22Rv1 (cell line): ENCODE data around the gene CSTF2T.

Source experiments
- ZFX ChIP-seq: fragments of 450-650 bp; IDR thresholded peaks from 2 replicates; pipeline ENCODE4 v1.6.1; 2017; ENCODE audit warnings: antibody characterized with exemption, borderline replicate concordance
- TF ChIP-seq, protein P1 (sequence below): fragments of 450-650 bp; IDR thresholded peaks from 2 replicates; pipeline ENCODE4 v1.5.1; 2017; ENCODE audit warnings: mild to moderate bottlenecking

DNA sequence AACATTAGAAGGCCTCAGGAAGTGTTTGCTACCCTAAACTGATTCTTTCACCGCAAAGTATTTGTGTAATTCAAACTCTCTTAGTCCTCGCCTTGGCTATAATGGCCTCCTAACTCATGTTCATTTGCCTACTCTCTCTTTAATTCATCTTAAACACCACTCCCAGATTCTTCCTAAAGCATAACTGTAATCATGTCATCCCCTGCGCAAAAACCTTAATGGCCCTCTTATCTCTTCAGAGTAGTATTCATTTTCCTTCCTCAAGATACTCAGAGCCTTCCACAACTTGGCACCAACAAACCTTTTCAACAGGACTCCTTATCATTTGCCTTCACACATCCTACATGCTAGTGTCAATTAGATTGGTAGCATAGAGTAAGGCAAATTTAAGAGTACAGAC lies 42.9 kb downstream of the CSTF2T start:
- TF ChIP-seq, protein P1, sequence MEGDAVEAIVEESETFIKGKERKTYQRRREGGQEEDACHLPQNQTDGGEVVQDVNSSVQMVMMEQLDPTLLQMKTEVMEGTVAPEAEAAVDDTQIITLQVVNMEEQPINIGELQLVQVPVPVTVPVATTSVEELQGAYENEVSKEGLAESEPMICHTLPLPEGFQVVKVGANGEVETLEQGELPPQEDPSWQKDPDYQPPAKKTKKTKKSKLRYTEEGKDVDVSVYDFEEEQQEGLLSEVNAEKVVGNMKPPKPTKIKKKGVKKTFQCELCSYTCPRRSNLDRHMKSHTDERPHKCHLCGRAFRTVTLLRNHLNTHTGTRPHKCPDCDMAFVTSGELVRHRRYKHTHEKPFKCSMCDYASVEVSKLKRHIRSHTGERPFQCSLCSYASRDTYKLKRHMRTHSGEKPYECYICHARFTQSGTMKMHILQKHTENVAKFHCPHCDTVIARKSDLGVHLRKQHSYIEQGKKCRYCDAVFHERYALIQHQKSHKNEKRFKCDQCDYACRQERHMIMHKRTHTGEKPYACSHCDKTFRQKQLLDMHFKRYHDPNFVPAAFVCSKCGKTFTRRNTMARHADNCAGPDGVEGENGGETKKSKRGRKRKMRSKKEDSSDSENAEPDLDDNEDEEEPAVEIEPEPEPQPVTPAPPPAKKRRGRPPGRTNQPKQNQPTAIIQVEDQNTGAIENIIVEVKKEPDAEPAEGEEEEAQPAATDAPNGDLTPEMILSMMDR = no peak
- no peak for TF ChIP-seq ZFX
